ENCODE data around the gene BMPR1A. TPM values are rescaled to one million over a fixed set of nuclear protein-coding genes. Genes with fewer than 3 reads are reported as not detected.
"Not testable (repeated sequence)": the region's sequence is repeated elsewhere in the genome, so short reads cannot be mapped to it uniquely, and the experiment has no call there.

Gene BMPR1A
- total RNA-seq, 2 donors from 2014 or later: 38.9 to 50.9 TPM

DNA sequence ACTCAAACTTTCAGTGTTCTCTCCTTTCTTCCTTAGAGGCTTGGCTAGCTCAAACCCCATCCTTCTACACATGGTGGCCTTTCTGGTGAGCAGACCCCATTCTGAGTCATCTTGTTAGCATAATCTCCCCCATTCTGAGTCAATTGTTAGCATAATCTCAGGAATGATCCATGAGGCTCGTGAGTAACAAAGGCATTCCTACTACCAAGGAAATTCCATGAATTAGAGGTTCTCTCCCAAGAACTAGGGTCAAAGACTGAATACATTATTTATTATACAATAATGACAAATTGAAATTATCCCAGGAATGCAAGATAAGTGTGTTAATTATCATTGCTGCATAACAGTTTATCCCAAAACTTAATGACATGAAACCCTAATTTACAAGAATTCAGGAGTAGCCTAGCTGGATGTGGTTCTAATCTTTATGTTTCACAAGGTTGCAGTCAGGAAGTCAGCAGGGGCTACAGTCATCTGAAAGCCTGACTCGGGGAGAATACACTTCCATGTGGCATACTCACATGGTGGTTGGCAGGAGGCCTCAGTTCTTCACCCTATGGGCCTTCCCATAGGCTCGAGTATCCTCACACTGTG is 100.8 kb downstream of the BMPR1A start:
- intact Hi-C loops (cut with DNase I, micrococcal nuclease): no loop called here
- ATAC-seq: no peak
- no peak for DNase-seq

DNA sequence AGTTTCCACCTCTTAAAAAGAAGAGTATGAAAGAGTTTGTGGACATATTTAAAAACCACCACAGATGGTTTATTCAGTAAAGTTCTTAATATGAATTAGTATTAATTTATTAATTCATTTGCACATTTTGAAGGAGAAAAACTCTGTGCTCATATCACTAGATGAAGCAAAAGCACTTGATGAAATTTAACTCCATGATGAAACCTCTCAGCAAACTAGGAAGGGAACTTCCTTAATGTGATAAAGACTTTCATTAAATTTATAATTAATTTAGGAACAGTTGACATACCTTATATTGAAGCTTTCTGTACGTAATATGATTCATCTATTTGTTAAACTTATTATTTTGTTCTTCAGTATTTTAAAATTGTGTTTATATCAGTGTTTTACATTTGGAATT is 101.6 kb downstream of the BMPR1A start:
- DNase-seq: no peak
- intact Hi-C loops (cut with DNase I, micrococcal nuclease): no loop called here
- ATAC-seq: no peak

DNA sequence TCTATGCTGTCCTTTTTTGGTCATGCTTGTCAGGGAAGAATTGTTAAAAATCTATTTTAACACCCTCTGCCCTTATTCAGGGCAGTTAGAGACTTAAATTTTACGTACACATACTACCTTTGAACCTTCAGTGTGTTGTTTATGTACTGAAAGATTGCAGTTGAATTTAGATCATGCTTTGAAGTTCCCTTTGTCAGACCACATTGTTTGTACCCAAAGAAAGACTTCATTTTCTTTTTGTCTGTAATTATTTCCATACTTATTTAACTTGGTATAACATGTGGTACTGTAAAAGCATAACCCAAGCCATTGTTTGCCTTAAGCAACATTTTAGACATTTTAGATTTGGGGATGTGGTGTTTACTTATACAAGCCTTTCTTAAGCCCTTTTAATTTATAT is 104.9 kb downstream of the BMPR1A start:
- DNase-seq (no peak), ATAC-seq (no peak)
- intact Hi-C loops (cut with DNase I, micrococcal nuclease): no loop called here

DNA sequence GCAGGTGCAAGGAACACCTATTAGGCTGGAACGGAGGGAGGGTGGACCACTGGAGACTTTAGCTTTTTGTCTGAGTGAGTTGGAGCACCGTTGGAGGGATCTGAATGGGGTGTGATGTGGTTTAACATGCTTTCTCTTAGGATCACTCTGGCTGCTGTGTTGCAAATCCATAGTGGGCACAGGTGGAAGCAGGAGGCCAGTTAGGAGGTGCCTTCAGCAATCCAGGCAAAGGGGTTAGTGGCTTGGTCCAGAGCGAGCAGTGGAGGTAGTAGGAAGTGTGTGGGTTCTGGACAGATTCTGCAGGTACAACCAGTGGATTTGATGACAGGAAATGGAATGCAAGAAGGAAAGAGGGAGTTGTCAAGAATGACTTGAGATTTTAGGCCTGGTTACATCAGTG is 106.0 kb downstream of the BMPR1A start:
- intact Hi-C loops (cut with DNase I, micrococcal nuclease): no loop called here
- peak; percentile 25 for ATAC-seq
- no peak for DNase-seq

DNA sequence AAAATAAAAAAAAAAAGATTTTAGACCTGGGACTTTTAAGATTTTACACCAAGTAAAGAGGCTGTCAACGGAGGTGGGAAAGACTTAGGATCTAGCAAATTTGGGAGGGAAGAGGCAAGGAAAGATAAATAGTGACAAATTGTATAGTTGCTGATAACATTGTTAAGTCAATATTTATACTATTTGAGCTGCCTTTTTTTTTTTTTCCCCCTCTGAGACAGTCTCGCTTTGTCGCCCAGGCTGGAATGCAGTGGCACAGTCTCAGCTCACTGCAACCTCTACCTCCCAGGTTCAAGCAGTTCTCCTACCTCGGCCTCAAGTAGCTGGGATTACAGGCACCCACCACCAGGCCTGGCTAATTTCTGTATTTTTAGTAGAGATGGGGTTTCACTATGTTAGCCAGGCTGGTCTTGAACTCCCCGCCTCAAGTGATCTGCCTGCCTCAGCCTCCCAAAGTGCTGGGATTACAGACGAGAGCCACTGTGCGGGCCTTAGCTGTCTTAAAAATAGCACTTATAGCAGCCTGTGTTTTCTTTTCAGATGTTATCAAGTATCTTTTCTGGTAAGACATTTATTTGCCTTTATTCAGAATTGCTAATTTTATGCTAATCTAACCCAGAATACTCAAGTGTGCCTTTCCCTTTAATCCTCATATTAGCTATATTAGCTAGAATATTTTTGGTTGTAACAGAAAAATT is 106.5 kb downstream of the BMPR1A start:
- ATAC-seq (peak; percentile 69), DNase-seq (no peak)
- intact Hi-C loops (cut with DNase I, micrococcal nuclease): no loop called here

DNA sequence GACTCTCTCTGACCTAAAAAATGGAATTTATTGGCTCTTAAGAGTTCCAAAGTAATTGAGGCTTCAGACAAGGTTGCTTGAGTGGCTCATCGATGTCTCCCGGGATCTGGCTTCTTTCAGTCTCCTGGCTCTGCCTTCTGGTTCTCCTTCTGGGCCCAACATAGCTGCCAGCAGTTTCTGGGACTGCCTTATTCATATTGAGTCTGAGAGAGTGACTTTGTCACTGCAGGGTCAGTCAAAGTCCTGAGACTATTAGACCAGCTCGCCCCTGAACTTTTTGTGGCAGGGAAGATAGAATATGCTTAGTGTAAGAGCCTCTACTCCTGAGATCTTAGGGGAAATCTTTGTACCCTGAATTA is 107.0 kb downstream of the BMPR1A start:
- intact Hi-C loops (cut with DNase I, micrococcal nuclease): no loop called here
- no peak for ATAC-seq
- DNase-seq: no peak

DNA sequence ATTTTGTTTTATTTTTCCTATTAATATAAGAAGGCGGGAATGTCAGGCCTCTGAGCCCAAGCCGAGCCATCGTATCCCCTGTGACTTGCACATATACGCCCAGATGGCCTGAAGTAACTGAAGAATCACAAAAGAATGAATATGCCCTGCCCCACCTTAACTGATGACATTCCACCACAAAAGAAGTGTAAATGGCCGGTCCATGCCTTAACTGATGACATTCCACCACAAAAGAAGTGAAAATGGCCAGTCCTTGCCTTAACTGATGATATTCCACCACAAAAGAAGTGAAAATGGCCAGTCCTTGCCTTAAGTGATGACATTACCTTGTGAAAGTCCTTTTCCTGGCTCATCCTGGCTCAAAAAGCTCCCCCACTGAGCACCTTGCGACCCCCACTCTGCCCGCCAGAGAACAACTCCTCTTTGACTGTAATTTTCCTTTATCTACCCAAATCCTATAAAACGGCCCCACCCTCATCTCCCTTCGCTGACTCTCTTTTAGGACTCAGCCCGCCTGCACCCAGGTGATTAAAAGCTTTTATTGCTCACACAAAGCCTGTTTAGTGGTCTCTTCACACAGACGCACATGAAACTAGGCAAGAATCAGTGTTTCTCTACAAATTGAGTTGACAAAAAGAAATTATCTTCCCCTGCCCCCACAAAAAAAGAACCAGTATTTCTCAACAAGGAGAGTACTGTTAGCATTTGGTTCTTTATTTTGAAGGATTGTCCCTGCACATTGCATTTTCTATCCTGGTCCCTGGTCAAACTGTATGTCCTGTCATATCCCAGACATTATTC is 108.8 kb downstream of the BMPR1A start:
- intact Hi-C loops (cut with DNase I, micrococcal nuclease): not testable (repeated sequence)
- DNase-seq: peak in 1 of 2 donors; percentile 20
- peak; percentile 25 for ATAC-seq

DNA sequence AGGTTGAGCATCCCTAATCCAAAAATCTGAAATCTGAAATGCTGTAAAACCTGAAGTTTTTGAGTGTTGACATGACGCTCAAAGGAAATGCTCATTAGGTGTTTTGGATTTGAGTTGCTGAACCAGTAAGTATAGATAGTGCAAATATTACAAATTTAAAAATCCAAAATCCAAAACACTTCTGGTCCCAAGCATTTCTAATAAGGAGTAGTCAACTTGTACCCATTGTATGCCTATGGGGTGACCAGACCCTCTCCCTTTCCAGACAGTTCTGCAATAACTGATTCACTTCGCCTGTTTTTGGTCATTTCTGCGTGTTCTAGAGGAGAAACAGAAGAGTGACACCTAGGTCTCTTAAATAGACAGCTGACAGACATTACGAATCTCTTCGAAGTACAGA is 110.7 kb downstream of the BMPR1A start:
- no peak for ATAC-seq
- intact Hi-C loops (cut with DNase I, micrococcal nuclease): no loop called here

DNA sequence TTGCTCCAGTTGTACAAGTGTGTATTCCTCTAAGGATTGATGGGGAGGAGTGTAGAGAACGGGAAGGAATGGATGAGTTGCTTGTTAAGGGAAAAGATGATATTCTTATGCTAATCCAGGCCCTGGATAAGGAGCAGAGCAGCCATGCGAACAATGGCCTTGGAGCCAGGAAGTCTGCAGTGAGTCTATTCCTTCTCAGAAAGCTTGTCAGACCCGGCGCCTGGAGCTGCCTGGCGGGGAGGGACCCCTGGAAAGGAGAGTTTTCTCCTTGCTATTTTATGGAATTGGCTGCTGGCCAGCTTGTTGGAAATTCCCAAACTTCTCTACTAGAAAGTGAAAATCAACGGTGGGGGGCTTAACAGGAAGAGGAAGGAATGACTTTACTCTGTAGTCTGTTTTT is 111.9 kb downstream of the BMPR1A start:
- no peak for ATAC-seq
- DNase-seq: no peak
- intact Hi-C loops (cut with DNase I, micrococcal nuclease): no loop called here

More for the DNA sequence above, 110.7 kb downstream of the BMPR1A start:
- DNase-seq: no peak

DNA sequence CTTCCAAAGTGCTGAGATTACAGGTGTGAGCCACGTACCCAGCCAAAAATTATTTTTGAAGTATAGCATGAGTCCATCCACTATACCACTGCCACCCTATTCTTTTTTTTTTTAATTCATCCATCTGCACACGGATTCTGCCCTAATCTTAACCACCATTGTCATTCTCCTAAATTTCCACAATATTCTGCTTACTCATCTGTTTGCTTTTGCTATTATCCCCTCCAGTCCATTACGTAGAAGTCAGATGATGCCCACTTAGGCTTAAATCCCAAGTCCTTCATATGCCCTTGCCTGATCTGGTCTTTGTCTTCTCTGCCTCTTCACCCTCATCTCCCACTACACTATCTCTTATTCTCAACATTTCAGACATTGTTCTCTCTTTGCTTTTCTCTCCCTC is 114.3 kb downstream of the BMPR1A start:
- intact Hi-C loops (cut with DNase I, micrococcal nuclease): no loop called here
- DNase-seq: no peak
- ATAC-seq: no peak

DNA sequence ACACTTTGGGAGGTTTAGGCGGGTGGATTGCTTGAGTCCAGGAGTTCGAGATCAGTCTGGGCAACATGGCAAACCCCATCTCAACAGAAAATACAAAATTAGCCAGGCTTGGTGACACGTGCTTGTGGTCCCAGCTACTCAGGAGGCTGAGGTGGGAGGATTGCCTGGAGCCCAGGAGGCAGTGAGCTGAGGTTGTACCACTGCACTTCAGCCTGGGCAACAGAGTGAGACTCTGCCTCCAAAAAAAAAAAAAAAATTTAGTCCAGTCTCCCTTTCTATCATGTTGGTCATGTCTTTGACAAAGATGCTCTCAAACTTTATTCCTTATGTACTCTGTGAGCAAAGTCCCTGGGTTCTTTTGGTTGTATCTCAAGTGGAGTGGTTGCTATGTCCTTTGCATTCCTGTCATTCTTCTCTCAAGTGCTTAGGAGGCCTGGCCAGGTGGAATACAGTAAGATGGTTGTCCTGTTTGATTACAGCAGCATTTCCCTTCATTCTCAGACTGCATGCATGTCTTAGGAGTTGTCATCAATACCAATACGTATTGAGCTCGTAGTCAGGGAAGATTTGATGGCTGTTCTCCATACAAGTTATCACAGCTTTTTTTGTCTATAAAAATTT is 115.3 kb downstream of the BMPR1A start:
- ATAC-seq (no peak), DNase-seq (no peak)
- intact Hi-C loops (cut with DNase I, micrococcal nuclease): no loop called here

DNA sequence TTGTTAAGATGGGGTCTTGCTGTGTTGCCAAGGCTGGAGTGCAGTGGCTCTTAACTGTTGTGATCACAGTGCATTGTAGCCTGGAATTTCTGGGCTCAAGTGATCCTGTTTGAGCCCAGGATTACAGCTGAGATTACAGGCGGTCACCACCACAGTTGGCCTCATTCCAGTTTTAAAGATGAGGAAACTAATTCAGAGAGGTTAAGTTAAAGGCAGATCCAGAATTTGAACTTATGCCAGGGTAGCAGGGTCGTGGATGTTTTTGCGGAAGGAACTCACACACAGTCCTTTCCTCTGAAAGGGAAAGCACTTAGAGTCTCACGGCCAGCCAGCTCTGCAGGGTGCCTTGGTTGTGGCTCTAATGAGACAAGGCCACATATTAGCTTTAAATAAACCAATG is 116.3 kb downstream of the BMPR1A start:
- intact Hi-C loops (cut with DNase I, micrococcal nuclease): no loop called here
- ATAC-seq (peak; percentile 14), DNase-seq (no peak)

DNA sequence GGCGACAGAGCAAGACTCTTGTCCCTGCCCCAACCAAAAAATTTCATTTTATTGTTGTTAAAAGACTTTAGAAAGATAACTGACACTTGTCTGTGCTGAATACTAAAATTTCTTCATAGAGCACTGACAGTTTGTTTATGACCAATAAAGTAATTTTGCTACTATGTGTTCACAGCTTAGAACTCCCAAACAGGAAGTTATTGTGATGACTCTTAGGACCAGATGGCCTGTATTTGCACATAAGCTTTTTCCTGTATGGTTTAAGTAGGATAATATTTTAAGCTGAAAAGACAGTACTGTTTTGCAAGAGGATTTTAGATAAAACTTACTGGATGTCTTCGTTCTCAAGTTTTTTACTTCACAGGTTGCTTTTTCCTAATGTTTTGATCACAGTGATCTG is 120.3 kb downstream of the BMPR1A start:
- ATAC-seq: peak; percentile 96
- DNase-seq: no peak
- intact Hi-C loops (cut with DNase I, micrococcal nuclease): loop anchor here in 1 of 2 donors (5.0 kb wide), 1 partner anchor 104 kb away; no protein-coding TSS in a partner anchor

DNA sequence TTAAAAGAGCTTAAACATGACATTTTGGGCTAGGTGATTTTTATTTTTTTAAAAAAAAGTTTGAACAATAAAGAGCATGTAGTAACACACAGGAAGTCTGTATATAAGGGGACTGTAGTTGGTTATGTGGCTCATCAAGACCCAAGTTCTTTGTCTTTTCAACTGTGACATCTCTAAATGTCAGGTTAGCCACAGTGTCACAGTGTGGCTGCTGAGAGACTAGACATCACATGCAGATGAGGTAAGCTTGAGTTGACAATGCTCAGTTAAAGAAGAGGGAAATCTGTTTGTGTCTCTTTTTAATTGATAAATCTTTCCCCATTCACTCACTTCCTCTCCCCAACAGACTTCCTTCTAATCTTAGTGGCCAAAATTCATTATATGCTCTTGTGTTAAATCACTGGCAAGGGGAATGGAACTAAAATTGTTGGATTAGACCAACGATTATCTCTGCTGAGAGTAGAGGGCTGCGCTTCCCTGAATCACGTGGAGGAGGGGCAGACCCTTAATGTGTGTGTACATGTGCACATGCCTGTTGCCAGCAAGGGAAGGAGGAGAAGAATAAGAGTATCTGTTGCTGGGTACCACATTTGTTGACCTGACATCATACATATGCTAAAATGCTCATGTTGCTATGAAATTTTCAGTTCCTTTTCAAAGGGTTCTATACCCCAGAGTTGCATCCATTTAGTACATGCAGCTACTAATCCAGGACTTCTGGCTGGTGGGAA is 122.7 kb downstream of the BMPR1A start:
- ATAC-seq (no peak), DNase-seq (no peak)
- intact Hi-C loops (cut with DNase I, micrococcal nuclease): loop anchor here in 1 of 2 donors (5.0 kb wide), 1 partner anchor 107 kb away; no protein-coding TSS in a partner anchor

DNA sequence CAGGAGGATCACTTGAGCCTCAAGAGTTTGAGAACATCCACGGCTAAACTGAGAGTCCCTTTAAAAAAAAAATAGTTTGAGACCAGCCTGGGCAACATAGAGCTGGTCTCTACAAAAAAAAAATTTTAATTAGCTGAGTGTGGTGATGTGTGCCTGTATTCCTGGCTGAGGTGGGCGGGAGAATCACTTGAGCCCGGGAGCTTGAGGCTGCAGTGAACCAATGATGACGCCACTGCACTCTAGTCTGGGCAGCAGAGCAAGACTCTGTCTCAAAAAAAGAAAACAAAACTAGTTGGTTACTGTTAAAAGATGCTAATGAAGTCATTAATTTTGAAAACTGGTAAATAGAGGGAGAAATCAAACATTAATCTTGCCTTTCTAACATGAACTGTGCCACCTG is 124.6 kb downstream of the BMPR1A start:
- ATAC-seq: no peak
- intact Hi-C loops (cut with DNase I, micrococcal nuclease): no loop called here
- DNase-seq: no peak

DNA sequence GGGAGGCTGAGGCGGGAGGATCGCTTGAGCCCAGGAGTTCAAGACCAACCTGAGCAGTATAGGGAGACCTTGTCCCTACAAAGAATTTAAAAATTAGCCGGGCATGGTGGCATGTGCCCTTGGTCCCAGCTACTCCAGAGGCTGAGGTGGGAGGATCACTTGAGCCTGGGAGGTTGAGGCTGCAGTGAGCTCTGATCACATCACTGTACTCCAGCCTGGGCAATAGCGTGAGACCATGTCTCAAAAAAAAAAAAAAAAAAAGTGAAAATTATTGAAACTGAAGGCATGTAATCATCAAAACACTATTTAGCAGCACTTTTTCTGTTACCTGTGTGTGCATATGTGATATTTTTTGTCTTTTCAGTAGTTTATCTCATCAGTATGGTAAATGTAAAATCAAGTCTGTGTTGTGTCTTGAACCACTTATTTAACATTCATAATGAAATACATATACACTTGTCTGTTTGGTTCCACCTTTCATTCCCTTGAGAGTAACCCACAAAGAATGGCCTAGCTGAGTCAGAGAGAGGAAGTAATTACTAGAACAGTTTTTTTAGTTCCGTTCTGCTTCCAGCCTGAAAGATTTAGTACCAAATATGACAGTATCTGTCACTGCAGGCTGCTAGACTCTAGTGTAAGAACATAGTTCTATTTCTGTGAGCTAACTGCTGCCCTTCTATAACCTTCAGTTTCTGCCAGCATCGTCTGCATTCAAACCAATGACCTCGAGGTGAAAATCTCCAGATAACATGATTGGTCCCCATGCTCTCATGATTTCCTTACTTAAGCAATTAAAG is 132.4 kb downstream of the BMPR1A start:
- ATAC-seq: no peak
- intact Hi-C loops (cut with DNase I, micrococcal nuclease): no loop called here
- DNase-seq: no peak

DNA sequence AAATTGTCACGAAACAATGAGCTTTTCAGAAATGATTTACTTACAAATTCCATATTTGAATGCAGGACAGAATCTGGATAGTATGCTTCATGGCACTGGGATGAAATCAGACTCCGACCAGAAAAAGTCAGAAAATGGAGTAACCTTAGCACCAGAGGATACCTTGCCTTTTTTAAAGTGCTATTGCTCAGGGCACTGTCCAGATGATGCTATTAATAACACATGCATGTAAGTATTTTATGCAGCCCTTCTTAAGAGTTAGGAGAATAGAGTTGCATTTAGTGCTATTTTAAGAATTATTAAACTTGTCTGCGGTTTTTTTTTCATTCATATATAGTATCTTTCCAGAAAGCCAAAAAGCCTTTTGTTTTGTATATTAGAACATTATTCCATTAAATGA is 133.6 kb downstream of the BMPR1A start:
- intact Hi-C loops (cut with DNase I, micrococcal nuclease): no loop called here
- no peak for ATAC-seq
- no peak for DNase-seq

DNA sequence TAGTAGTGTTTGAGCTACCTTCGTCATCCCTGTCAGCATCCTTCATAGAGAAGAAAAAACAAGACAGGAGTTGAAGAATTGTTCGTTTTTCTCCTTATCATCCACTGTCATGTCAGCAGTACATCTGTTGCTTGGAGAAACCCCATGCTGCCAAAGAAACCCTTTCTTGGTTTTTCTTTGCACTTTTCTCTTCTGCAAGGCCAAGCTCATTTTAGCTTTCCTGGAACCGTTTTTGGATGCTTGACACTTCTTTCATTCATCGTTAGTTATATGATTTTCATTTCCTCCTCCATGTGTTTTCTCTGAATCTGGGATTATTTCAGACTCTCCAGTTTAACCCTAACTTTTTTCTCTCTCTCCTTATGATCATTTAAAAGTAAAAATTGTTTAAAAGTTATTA is 142.1 kb downstream of the BMPR1A start:
- ATAC-seq: no peak
- intact Hi-C loops (cut with DNase I, micrococcal nuclease): loop anchor here in 1 of 2 donors (5.0 kb wide), 1 partner anchor 191 kb away; no protein-coding TSS in a partner anchor
- DNase-seq: no peak

Measured in left colon (tissue), 2 donors.